Astrocyte (in vitro differentiated cells and primary cell): ENCODE data around the gene FHIT.

Source experiments
- CTCF ChIP-seq: IDR thresholded peaks from 2 replicates; pipeline ENCODE4 v1.5.1; 2011; ENCODE audit warnings: low read depth, mild to moderate bottlenecking, inconsistent platforms, low read length, moderate library complexity; ENCODE audit not compliant: insufficient read depth
- EZH2 ChIP-seq: IDR thresholded peaks from 2 replicates; pipeline ENCODE4 v1.6.1; 2012; ENCODE audit warnings: mild to moderate bottlenecking, low read length, inconsistent platforms; ENCODE audit not compliant: insufficient read depth

GRCh38 chr3:60189304-60189703 is 1061.9 kb downstream of the FHIT start:
- no peak for TF ChIP-seq CTCF
- TF ChIP-seq EZH2, result no peak
